K562 (cell line): ENCODE data around the gene VAC14.

Source experiments
- CBFB ChIP-seq: sonication (generic); formaldehyde crosslinking; IDR thresholded peaks from 2 replicates; pipeline ENCODE4 v1.4.0; 2020; ENCODE audit warnings: mild to moderate bottlenecking, missing genetic modification reagents
- DMBX1 ChIP-seq: fragments of 250-450 bp; sonication (Bioruptor Pico); IDR thresholded peaks from 2 replicates; pipeline ENCODE4 v1.8.0; 2022; ENCODE audit warnings: inconsistent platforms, mild to moderate bottlenecking, moderate library complexity, borderline replicate concordance
- EP300 ChIP-seq: IDR thresholded peaks from 2 replicates; pipeline ENCODE4 v1.6.1; 2012; ENCODE audit warnings: low read length, improper control_type of control experiment
- KDM1A ChIP-seq, 2 experiments: fragments of 450-650 bp; IDR thresholded peaks; 2 replicates each; pipeline ENCODE4 v1.6.1; 2016; ENCODE audit warnings: mild to moderate bottlenecking in 2 of 2
- MCM2 ChIP-seq: fragments of 450-650 bp; IDR thresholded peaks from 2 replicates; pipeline ENCODE4 v1.6.1; 2017; ENCODE audit warnings: low read depth, mild to moderate bottlenecking
- MYC ChIP-seq, 2 experiments: fragments of 250-450 bp in 1 of 2; sonication (Bioruptor Pico) in 1 of 2; IDR thresholded peaks; 2 replicates each; pipeline versions ENCODE4 v1.5.1 to v1.6.1; 2012 to 2021; ENCODE audit warnings: low read depth in 2 of 2, borderline replicate concordance in 1 of 2, improper control_type of control experiment in 1 of 2, low read length in 1 of 2, mild to moderate bottlenecking in 1 of 2, moderate library complexity in 1 of 2
- RBFOX2 ChIP-seq: fragments of 200-400 bp; formaldehyde crosslinking; IDR thresholded peaks from 2 replicates; pipeline ENCODE4 v1.6.1; 2017; ENCODE audit warnings: low read depth, mild to moderate bottlenecking, low read length, moderate library complexity
- SMAD3 ChIP-seq: fragments of 450-650 bp; formaldehyde crosslinking; conservative IDR thresholded peaks from 2 replicates; pipeline ENCODE4 v1.4.0; 2020; ENCODE audit warnings: mild to moderate bottlenecking
- SMC3 ChIP-seq: conservative IDR thresholded peaks from 2 replicates; pipeline ENCODE4 v1.6.1; 2011; ENCODE audit warnings: low read depth, low read length, improper control_type of control experiment; ENCODE audit not compliant: insufficient read depth
- TBP ChIP-seq: optimal IDR thresholded peaks from 2 replicates; pipeline ENCODE3; 2011; ENCODE audit warnings: low read depth, low read length, improper control_type of control experiment
- ZNF146 ChIP-seq: IDR thresholded peaks from one replicate; pipeline ENCODE4 v1.6.1; 2018; ENCODE audit warnings: missing compliant biosample characterization; ENCODE audit not compliant: unreplicated experiment
- TF ChIP-seq, protein P1 (sequence below), 2 experiments: IDR thresholded peaks; 2 replicates each; pipeline ENCODE4 v1.6.1; 2012; ENCODE audit warnings: improper control_type of control experiment in 2 of 2, low read depth in 2 of 2, low read length in 2 of 2, borderline replicate concordance in 1 of 2
- TF ChIP-seq, protein P2 (sequence below): sonication (generic); formaldehyde crosslinking; IDR thresholded peaks from 2 replicates; pipeline ENCODE4 v1.8.0; 2022; ENCODE audit warnings: mild to moderate bottlenecking, low read depth, missing genetic modification reagents
- TF ChIP-seq, protein P3 (sequence below), 3 experiments: IDR thresholded peaks in 2 of 3; conservative IDR thresholded peaks in 1 of 3; 2 replicates each; pipeline ENCODE4 v1.5.1; 2011 to 2012; ENCODE audit warnings: low read length in 3 of 3, mild to moderate bottlenecking in 3 of 3, control low read depth in 2 of 3, improper control_type of control experiment in 1 of 3, inconsistent platforms in 1 of 3, low read depth in 1 of 3, mixed read lengths in 1 of 3, moderate library complexity in 1 of 3; ENCODE audit not compliant: insufficient read depth in 2 of 3

DNA sequence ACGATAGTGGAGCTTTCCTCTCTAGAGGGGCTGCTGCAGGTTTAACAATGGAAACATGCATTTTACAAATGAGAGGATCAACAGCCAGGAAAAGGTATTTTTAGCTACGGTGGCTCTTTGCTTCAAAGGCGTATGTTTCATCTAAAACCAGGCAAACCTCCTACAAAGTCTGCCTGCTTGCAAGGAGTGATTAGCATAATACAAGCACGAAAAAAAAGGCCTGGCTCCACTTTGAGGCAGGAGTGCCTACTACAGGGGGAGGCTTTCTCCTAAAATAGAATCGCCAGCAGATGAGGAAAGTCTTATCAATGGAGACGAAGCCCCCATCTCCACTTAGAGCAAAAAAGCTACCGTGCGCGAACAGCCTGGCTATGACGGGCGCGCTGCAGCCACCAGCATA, 88.0 kb downstream of the VAC14 start:
- TF ChIP-seq ZNF146 (CRISPR knock-in tag), result no peak
- no peak for TF ChIP-seq KDM1A (IDR thresholded peaks at IDR 0.05)
- no peak for TF ChIP-seq EP300
- TF ChIP-seq, protein P1, sequence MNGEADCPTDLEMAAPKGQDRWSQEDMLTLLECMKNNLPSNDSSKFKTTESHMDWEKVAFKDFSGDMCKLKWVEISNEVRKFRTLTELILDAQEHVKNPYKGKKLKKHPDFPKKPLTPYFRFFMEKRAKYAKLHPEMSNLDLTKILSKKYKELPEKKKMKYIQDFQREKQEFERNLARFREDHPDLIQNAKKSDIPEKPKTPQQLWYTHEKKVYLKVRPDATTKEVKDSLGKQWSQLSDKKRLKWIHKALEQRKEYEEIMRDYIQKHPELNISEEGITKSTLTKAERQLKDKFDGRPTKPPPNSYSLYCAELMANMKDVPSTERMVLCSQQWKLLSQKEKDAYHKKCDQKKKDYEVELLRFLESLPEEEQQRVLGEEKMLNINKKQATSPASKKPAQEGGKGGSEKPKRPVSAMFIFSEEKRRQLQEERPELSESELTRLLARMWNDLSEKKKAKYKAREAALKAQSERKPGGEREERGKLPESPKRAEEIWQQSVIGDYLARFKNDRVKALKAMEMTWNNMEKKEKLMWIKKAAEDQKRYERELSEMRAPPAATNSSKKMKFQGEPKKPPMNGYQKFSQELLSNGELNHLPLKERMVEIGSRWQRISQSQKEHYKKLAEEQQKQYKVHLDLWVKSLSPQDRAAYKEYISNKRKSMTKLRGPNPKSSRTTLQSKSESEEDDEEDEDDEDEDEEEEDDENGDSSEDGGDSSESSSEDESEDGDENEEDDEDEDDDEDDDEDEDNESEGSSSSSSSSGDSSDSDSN (IDR thresholded peaks at IDR 0.05; ENCODE audit: borderline replicate concordance in 1 of 2, low read depth in 2 of 2, low read length in 2 of 2), result no peak
- TF ChIP-seq SMC3, result no peak
- TF ChIP-seq DMBX1, result no peak
- TF ChIP-seq, protein P2, sequence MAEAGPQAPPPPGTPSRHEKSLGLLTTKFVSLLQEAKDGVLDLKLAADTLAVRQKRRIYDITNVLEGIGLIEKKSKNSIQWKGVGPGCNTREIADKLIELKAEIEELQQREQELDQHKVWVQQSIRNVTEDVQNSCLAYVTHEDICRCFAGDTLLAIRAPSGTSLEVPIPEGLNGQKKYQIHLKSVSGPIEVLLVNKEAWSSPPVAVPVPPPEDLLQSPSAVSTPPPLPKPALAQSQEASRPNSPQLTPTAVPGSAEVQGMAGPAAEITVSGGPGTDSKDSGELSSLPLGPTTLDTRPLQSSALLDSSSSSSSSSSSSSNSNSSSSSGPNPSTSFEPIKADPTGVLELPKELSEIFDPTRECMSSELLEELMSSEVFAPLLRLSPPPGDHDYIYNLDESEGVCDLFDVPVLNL (CRISPR knock-in tag), result no peak
- TF ChIP-seq, protein P3, sequence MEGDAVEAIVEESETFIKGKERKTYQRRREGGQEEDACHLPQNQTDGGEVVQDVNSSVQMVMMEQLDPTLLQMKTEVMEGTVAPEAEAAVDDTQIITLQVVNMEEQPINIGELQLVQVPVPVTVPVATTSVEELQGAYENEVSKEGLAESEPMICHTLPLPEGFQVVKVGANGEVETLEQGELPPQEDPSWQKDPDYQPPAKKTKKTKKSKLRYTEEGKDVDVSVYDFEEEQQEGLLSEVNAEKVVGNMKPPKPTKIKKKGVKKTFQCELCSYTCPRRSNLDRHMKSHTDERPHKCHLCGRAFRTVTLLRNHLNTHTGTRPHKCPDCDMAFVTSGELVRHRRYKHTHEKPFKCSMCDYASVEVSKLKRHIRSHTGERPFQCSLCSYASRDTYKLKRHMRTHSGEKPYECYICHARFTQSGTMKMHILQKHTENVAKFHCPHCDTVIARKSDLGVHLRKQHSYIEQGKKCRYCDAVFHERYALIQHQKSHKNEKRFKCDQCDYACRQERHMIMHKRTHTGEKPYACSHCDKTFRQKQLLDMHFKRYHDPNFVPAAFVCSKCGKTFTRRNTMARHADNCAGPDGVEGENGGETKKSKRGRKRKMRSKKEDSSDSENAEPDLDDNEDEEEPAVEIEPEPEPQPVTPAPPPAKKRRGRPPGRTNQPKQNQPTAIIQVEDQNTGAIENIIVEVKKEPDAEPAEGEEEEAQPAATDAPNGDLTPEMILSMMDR (IDR thresholded peaks at IDR 0.05 in 2 of 3, conservative IDR thresholded peaks at IDR 0.05 in 1 of 3; ENCODE audit: insufficient read depth in 2 of 3, low read depth in 1 of 3, low read length in 3 of 3), result no peak
- no peak for TF ChIP-seq TBP
- TF ChIP-seq CBFB, result no peak
- TF ChIP-seq MYC (IDR thresholded peaks at IDR 0.05; ENCODE audit: low read depth, low read length), result no peak
- no peak for TF ChIP-seq MYC (CRISPR knock-in tag; IDR thresholded peaks at IDR 0.05; ENCODE audit: borderline replicate concordance, low read depth)
- TF ChIP-seq MCM2, result no peak
- no peak for TF ChIP-seq SMAD3 (CRISPR knock-in tag)
- no peak for TF ChIP-seq RBFOX2
